K562 (cell line): Measurements from ENCODE around the gene ACADL. TPM values are rescaled to one million over a fixed set of nuclear protein-coding genes. Genes with fewer than 3 reads are reported as not detected.

Source experiments
- ATAC-seq: fragments of 200-7000 bp; cut with Tn5 transposase; 3 replicates; pipeline ENCODE4 v1.9.1; 2020; ENCODE audit warnings: moderate library complexity
- BruUV-seq: library from RNA; stranded (reverse); fragments of 400-500 nt; replicated peaks from 2 replicates; lab custom pipeline; 2021; lab: Mats Ljungman, UMichigan
- CTCF ChIA-PET: fragments of 300-600 bp; formaldehyde crosslinking; extraction: SDS; loops from one replicate; lab custom pipeline; 2021; ENCODE audit warnings: low intra/inter-chr PET ratio; lab: Yijun Ruan, JAX
- POLR2A ChIA-PET: fragments of 300-600, 350-650 bp; sonication (Branson Sonifier 250); formaldehyde crosslinking; extraction: SDS; loops from one replicate; lab custom pipeline; 2021; ENCODE audit warnings: antibody characterized with exemption, inconsistent platforms; lab: Yijun Ruan, JAX
- DNase-seq, 4 experiments: peaks; one replicate each; pipeline versions ENCODE4 v3.0.0 to v3.0.0-alpha.2; 2011 to 2018; ENCODE audit warnings: low spot score in 3 of 4, mixed read lengths in 3 of 4; ENCODE audit errors: extremely low read depth in 1 of 4
- FAIRE-seq: peaks from 2 replicates; lab custom pipeline; 2011; peaks lifted over from hg19 to GRCh38; lab: Jason Lieb, UNC
- H2AFZ ChIP-seq: 2 replicates; pipeline ENCODE4 v1.6.0; 2011; ENCODE audit warnings: low read depth, low read length, control low read depth, inconsistent platforms
- H3K27ac ChIP-seq: fragments of 200-600 bp; 3 replicates; pipeline ENCODE4 v1.8.0; 2011; ENCODE audit warnings: low read depth, mild to moderate bottlenecking, control low read depth, inconsistent platforms, low read length, moderate library complexity, mixed read lengths; ENCODE audit errors: extremely low read depth
- H3K27me3 ChIP-seq, 2 experiments: fragments of 300-600 bp in 1 of 2; 2 replicates in 1 of 2; 3 replicates in 1 of 2; pipeline versions ENCODE4 v1.6.0 to v1.8.0; 2011; ENCODE audit warnings: inconsistent platforms in 2 of 2, low read length in 2 of 2, mild to moderate bottlenecking in 1 of 2, mixed read lengths in 1 of 2, moderate library complexity in 1 of 2; ENCODE audit not compliant: control insufficient read depth in 2 of 2, insufficient read depth in 2 of 2
- H3K36me3 ChIP-seq: fragments of 300-600 bp; 3 replicates; pipeline ENCODE4 v1.8.0; 2011; ENCODE audit warnings: mild to moderate bottlenecking, low read length, inconsistent platforms; ENCODE audit not compliant: control insufficient read depth, insufficient read depth
- H3K4me1 ChIP-seq, 2 experiments: fragments of 200-600 bp in 1 of 2; replicated peaks in 1 of 2; 2 replicates in 1 of 2; 3 replicates in 1 of 2; pipeline versions ENCODE4 v1.5.1 to v1.8.0; 2011; ENCODE audit warnings: inconsistent platforms in 2 of 2, low read length in 2 of 2, mild to moderate bottlenecking in 1 of 2, mixed read lengths in 1 of 2, moderate library complexity in 1 of 2; ENCODE audit not compliant: control insufficient read depth in 2 of 2, insufficient read depth in 2 of 2
- H3K4me2 ChIP-seq: 2 replicates; pipeline ENCODE4 v1.6.1; 2011; ENCODE audit warnings: low read length, control low read depth, inconsistent platforms, mixed read lengths; ENCODE audit not compliant: insufficient read depth
- H3K4me3 ChIP-seq: fragments of 200-600 bp; sonication (generic), shearing (Covaris generic); 2 replicates; pipeline ENCODE4 v1.5.1; 2016; ENCODE audit warnings: control low read depth, inconsistent platforms
- H3K79me2 ChIP-seq: fragments of 200-600 bp; 3 replicates; pipeline ENCODE4 v1.8.0; 2011; ENCODE audit warnings: low read length, inconsistent platforms; ENCODE audit not compliant: control insufficient read depth, insufficient read depth
- H3K9ac ChIP-seq, 2 experiments: 2 replicates each; pipeline versions ENCODE4 v1.6.0 to v1.6.1; 2011; ENCODE audit warnings: low read depth in 2 of 2, low read length in 2 of 2, control low read depth in 1 of 2, inconsistent platforms in 1 of 2, mild to moderate bottlenecking in 1 of 2, mixed read lengths in 1 of 2; ENCODE audit not compliant: insufficient read depth in 1 of 2
- H3K9me1 ChIP-seq: one replicate; pipeline ENCODE4 v1.6.0; 2011; ENCODE audit warnings: inconsistent platforms, mild to moderate bottlenecking, low read length, moderate library complexity; ENCODE audit not compliant: control insufficient read depth, insufficient read depth
- H3K9me3 ChIP-seq: replicated peaks from 2 replicates; pipeline ENCODE4 v1.5.1; 2011; ENCODE audit warnings: low read depth, low read length, inconsistent platforms; ENCODE audit not compliant: control insufficient read depth, insufficient read depth
- H4K20me1 ChIP-seq: replicated peaks from 2 replicates; pipeline ENCODE4 v1.6.1; 2011; ENCODE audit warnings: low read length, inconsistent platforms, mixed read lengths; ENCODE audit not compliant: control insufficient read depth, insufficient read depth
- ATF2 ChIP-seq: sonication (generic); formaldehyde crosslinking; IDR thresholded peaks from 2 replicates; pipeline ENCODE4 v1.8.1; 2022; ENCODE audit warnings: missing genetic modification reagents
- DDX20 ChIP-seq: fragments of 450-650 bp; IDR thresholded peaks from 2 replicates; pipeline ENCODE4 v1.6.1; 2016; ENCODE audit warnings: missing genetic modification characterization, low read depth, mild to moderate bottlenecking, missing compliant biosample characterization, moderate library complexity
- GATAD2A ChIP-seq: fragments of 450-650 bp; IDR thresholded peaks from 2 replicates; pipeline ENCODE4 v1.6.1; 2017
- GTF2A2 ChIP-seq: IDR thresholded peaks from 2 replicates; pipeline ENCODE4 v1.6.1; 2016; ENCODE audit warnings: mild to moderate bottlenecking, missing genetic modification characterization, missing compliant biosample characterization
- KAT2B ChIP-seq: IDR thresholded peaks from one replicate; pipeline ENCODE4 v1.6.1; 2012; ENCODE audit warnings: low read depth, mild to moderate bottlenecking, control low read depth, inconsistent platforms, low read length, moderate library complexity
- KAT8 ChIP-seq: fragments of 450-650 bp; IDR thresholded peaks from 2 replicates; pipeline ENCODE4 v1.6.1; 2016; ENCODE audit warnings: low read depth, mild to moderate bottlenecking
- ZNF146 ChIP-seq: IDR thresholded peaks from one replicate; pipeline ENCODE4 v1.6.1; 2018; ENCODE audit warnings: missing compliant biosample characterization; ENCODE audit not compliant: unreplicated experiment
- ZNF324 ChIP-seq: fragments of 250-450 bp; sonication (Bioruptor Pico); IDR thresholded peaks from 2 replicates; pipeline ENCODE4 v1.4.0; 2020; ENCODE audit warnings: mild to moderate bottlenecking
- ZNF407 ChIP-seq: fragments of 450-650 bp; IDR thresholded peaks from 2 replicates; pipeline ENCODE4 v1.6.1; 2016; ENCODE audit warnings: low read depth
- ZNF561 ChIP-seq: fragments of 450-650 bp; formaldehyde crosslinking; conservative IDR thresholded peaks from 2 replicates; pipeline ENCODE4 v1.4.0; 2020; ENCODE audit warnings: mild to moderate bottlenecking, moderate library complexity
- WGBS: fragments of 100-300 bp; shearing (Covaris generic); methylation state at CpG from one replicate; pipeline ENCODE4 v1.1.6; 2016; ENCODE audit warnings: low coverage, mixed read lengths; ENCODE audit not compliant: insufficient coverage; ENCODE audit errors: missing lambda C conversion rate; 5-methylcytosine and 5-hydroxymethylcytosine counted together
- in situ Hi-C: fragments of 300-500 bp; cut with MboI; formaldehyde crosslinking; loops from 4 replicates; pipeline ENCODE4 v1.15.0; 2018; ENCODE audit warnings: inconsistent platforms, mixed read lengths
- intact Hi-C: fragments of 100-400 bp; cut with micrococcal nuclease; formaldehyde crosslinking; loops from 2 replicates; pipeline ENCODE4 v1.14.2; 2022
- polyA plus RNA-seq, 8 experiments: library from polyadenylated mRNA; depleted of rRNA in 4 of 8; stranded (reverse) in 5 of 8; unstranded in 3 of 8; fragments of >200 nt; fragmentation: Nextera tagmentation in 2 of 8; fragmentation: Illumina TruSeq in 1 of 8; extraction: Ambion mirVana in 2 of 8; extraction: Trizol in 1 of 8; gene quantifications; 2 replicates each; pipeline versions ENCODE4 v1.2.1 to v1.2.3, GENCODE V29; 2011 to 2014; ENCODE audit warnings: inconsistent platforms in 1 of 8, missing spikeins in 1 of 8
- total RNA-seq, 7 experiments: library from RNA; depleted of rRNA in 6 of 7; stranded (reverse); fragments of >200 nt in 6 of 7; fragmentation: Illumina TruSeq in 2 of 7; extraction: Trizol in 2 of 7; gene quantifications; 2 replicates each; pipeline versions ENCODE4 v1.2.1 to v1.2.3, GENCODE V29; 2011 to 2021; ENCODE audit warnings: low replicate concordance in 1 of 7

Gene ACADL
- total and polyA plus RNA-seq, 9 of the 15 experiments (the other 6 are each of a cell fraction or from before 2014, with no cell fraction given) = 0.07 TPM; not detected in 8

- intact Hi-C loops = no loop called here
- no peak overlapping the region for H2AFZ ChIP-seq
- FAIRE-seq (no peak), ATAC-seq (no peak), DNase-seq (no peak)
- no peak overlapping the region for H3K9ac ChIP-seq
- H3K9me3 ChIP-seq = no peaks in the 10 kb centered on the region
- ChIA-PET CTCF (no interaction called here), POLR2A (no interaction called here)
- BruUV-seq = no TSS peak
- no peaks in the 10 kb centered on the region for H3K9me1 ChIP-seq
- no peaks in the 10 kb centered on the region for H3K36me3 ChIP-seq
- peaks cover 0 to 9% of the 10 kb centered on the region in 2 experiments; a peak in 2 of 5 replicates for H3K4me1 ChIP-seq
- no peak for TF ChIP-seq GATAD2A
- TF ChIP-seq ZNF324 = no peak
- TF ChIP-seq DDX20 (tag) = no peak
- no peak for TF ChIP-seq GTF2A2 (tag)
- TF ChIP-seq KAT2B = no peak
- TF ChIP-seq KAT8 = no peak
- no peak for TF ChIP-seq ZNF407
- TF ChIP-seq ZNF146 (CRISPR knock-in tag) = no peak
- no peak for TF ChIP-seq ATF2
- TF ChIP-seq ZNF561 (CRISPR knock-in tag) = no peak
- no peaks in the 10 kb centered on the region for H4K20me1 ChIP-seq
- H3K4me3 ChIP-seq = no peak overlapping the region
- WGBS = 12% methylated on average over 11 of the region's 24 CpGs
- in situ Hi-C loops = loop anchor here (25.0 kb wide), 1 partner anchor 887 kb away; no protein-coding TSS in a partner anchor
- no peaks in the 10 kb centered on the region for H3K79me2 ChIP-seq
- no peak overlapping the region for H3K27ac ChIP-seq
- H3K4me2 ChIP-seq = no peak overlapping the region
- peaks cover 0 to 16% of the 10 kb centered on the region in 2 experiments; a peak in 3 of 5 replicates for H3K27me3 ChIP-seq
These were observed 681 bp downstream of the ACADL start for GRCh38 chr2:210224591-210224940.
